GM15510 (cell line): ENCODE results near the gene CLDN15.

Experiments used
- POLR2A ChIP-seq: IDR thresholded peaks from 3 replicates; pipeline ENCODE4 v1.6.1; 2011; ENCODE audit warnings: borderline replicate concordance; ENCODE audit not compliant: insufficient read length; ENCODE audit errors: extremely low read depth

CLDN15 gene

DNA sequence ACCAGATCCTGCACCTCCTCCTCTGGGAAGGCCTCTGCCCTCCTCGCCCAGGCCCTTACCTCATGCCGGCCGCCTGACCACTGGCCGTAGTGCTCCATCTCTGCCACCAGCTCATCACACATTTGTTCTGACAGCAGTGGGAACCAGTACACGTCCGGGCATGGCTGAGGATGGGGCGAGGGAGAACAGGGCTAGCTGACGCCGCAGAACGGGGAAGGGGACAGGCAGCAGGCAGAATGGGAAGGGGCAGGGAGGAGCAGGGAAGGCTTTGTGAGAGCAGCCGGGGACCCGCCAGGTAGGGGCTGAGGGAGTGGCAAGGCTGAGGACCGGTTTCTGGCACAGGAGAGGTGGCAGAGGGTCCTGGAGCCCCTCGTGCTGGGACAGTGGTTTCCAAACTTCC lies 28.8 kb downstream of the CLDN15 start:
- TF ChIP-seq POLR2A: no peak

- TF ChIP-seq POLR2A: no peak
Measured at GRCh38 chr7:101207459-101207858, 30.1 kb downstream of the CLDN15 start.

GRCh38 chr7:101206665-101207042 lies 30.9 kb downstream of the CLDN15 start:
- no peak for TF ChIP-seq POLR2A

DNA sequence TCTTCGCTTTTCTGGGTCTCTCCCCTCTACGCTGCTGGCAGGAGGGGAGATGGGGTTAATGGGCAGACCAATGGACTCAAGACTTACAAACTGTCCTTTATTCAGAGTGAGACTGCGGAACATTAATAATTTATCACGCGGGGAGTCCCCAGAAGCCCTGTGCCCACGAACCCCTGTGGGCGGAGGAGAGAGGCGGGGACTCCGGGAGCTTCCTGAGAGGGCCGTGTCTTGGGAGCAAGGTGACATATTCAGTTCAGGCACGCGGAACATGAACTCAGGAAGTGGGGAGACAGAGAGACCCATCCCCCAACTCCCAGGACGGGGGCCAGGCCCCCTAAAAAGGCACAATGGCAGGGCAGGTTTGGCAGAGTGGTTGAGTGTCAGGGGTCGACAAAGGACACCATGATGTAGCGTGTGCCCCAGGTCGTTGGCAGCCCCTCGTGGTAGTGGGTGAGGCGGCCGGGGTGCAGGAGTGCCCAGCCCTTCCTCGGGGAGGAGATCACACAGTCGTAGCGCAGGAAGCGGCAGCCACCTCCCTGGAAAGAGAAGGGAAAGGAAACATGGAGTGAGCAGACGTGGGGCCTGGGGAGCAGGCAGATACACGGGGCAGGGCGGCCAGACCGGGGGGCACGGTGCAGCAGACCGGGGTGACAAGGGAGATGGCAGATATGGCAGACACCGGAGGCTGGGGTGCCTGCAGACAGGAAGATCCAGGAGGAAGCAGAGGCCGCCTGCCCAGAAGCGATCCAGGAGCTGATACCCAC lies 31.5 kb downstream of the CLDN15 start:
- TF ChIP-seq POLR2A: no peak

- TF ChIP-seq POLR2A: no peak
Measured at GRCh38 chr7:101202603-101202918, 35.0 kb downstream of the CLDN15 start.

- no peak for TF ChIP-seq POLR2A
Measured at GRCh38 chr7:101201695-101202602, 35.7 kb downstream of the CLDN15 start.

DNA sequence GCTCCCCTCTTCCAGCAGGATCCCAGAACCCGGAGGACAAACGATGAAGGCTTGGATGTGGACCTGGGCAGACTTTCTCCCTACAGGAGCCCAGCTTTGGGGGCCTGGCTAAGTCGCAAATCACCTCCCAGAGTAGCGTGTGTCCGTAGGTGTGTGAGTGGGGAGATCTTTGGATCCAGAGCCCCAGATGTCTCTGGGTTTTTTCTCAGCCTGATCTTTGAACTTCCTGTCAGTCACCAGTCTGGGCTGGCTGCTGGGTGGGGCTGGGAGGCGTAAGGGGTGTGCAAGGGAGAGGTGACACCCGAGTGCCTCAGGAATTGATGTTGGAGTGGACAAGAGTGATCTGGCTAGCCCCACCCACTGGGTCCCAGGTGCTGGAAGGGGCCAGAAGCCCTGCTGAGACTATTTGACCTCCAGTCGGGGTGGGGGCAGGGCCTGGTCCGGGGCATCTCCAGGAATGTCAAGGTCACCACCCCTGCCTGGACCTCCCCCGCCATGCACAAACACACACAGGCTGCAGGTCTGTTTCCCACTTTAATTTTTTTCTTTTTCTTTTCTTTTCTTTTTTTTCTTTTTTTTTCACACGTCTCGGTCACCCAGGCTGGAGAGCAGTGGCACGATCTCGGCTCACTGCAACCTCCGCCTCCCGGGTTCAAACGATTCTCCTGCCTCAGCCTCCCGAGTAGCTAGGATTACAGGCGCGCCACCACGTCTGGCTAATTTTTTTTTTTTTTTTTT lies 36.6 kb downstream of the CLDN15 start, which contains the start of gene MOGAT3:
MOGAT3 (minus strand) TSS at position 175 of the 738 bp plus-strand sequence. CDS start 182 bp downstream, outside the sequence.
- no peak for TF ChIP-seq POLR2A

DNA sequence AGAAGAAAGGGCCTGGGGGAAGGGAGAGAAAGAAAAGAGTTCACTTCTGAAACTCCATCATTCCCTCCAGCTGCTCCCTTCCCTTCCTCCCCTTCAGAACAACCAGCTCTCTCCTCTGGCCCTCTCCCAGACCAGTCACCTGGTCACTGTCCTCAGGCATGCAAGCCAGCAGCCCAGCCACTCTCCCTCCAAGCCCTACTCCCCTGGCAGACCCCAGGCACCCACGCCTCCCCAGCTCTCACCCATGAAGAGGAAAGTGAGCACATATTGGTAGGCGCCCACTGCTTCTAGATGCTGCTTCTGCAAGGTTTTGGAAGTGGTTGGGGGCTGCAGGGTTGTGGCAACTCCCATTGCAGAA lies 37.1 kb downstream of the CLDN15 start:
- no peak for TF ChIP-seq POLR2A

DNA sequence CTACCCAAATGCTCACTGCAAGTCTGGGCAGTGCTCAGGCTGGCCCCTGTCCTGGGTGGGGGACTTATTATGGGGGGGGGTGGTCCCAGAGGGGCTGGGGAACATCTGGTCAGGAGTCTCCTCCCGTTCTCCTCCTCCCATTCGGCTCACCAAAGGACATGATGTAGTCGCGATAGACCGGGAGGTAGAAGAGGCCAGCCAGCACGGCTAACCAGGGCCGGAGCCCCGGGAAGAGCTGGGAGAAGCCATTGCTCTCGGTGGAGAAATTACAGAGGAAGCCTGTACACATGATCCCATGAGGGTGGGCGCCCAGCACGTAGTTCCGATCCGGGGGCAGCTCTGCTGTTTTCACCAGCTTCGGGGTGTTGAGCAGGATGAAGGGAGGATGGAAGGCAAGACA lies 39.1 kb downstream of the CLDN15 start:
- TF ChIP-seq POLR2A: no peak

DNA sequence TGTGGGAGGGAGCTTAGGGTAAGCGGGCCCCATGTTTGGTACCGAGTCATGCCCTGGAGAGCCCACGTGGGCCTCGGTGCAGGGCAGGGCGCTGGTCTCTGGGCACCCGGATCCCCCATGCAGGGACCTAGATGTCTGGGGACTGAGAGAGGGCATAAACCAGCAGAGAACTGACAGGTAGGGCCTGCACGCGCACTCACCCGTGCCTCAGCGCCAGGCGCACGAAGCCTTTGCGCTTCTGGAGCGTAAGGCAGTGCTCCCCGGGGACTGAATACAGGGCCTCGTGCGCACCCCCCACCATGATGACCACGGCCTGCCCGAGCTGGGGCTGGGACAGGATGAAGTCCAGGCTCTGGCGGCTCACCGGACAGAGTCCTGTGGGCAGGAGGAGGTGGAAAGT lies 39.6 kb downstream of the CLDN15 start:
- TF ChIP-seq POLR2A: no peak

DNA sequence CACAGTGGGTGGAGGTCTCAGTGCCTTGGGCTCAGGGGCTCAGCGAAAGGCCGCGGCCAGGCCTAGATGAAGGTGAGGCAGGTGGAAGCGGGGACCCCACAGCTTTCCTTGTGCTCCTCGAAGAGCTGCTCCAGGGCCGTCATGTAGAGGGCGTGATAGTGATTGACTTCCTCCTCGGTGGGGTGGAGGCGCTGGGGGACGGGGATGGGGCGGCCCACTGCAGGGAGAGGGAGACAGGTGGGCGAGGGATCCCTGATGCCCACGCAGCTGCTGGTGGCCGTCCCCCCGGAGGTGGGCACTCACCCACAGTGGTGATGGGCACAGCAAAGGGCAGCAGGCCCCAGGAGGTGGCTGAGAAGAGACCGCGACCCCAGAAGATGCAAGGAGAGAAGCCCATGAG lies 41.7 kb downstream of the CLDN15 start:
- TF ChIP-seq POLR2A: no peak

DNA sequence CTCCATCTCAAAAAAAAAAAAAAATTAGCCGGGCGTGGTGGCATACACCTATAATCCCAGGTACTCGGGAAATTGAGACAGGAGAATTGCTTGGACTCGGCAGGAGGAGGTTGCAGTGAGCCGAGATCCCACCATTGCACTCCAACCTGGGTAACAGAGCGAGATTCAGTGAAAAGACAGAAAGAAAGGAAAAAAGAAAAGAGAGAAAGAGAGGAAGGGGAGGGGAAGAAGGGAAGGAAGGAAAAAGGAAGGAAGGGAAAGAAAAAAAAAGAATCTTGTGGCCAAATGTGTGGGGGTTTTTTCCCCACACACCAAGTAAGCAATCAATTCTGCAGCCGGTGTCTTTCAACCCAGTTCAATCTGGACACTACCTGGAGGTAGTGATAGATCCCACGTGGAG lies 48.5 kb downstream of the CLDN15 start:
- no peak for TF ChIP-seq POLR2A

DNA sequence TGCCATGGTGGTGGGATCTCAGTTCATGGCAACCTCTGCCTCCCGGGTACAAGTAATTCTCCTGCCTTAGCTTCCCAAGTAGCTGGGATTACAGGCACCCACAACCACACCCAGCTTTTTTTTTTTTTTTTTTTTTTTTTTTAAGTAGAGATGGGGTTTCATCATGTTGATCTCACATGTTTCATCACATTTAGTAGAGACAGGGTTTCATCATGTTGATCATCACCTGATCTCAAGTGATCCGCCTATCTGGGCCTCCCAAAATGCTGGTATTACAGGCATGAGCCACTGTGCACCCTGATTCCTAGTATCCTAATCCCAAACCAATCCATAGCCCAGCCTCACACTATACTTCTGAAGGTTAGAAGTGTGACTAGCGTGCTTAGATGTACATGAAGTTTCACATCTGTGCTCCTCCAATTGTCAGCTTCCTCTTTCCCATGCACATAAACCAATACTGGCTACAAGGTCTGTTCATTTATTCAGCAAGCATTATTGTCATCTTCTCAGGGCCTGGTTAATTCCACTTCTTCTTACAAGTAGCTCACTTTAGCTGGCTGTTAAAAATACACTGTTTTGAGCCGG lies 50.7 kb downstream of the CLDN15 start:
- TF ChIP-seq POLR2A: no peak

GRCh38 chr7:101186194-101186593 lies 51.4 kb downstream of the CLDN15 start:
- no peak for TF ChIP-seq POLR2A
